PC-3 (cell line): ENCODE results near the gene INTS1.

Experiments used
- EZH2 ChIP-seq: fragments of 300-600 bp; sonication (generic); IDR thresholded peaks from one replicate; pipeline ENCODE4 v1.6.1; 2017; ENCODE audit warnings: antibody characterized with exemption, mild to moderate bottlenecking, low read length; ENCODE audit not compliant: unreplicated experiment
- EZH2phosphoT487 ChIP-seq: fragments of 300-600 bp; sonication (generic); IDR thresholded peaks from 2 replicates; pipeline ENCODE4 v1.6.1; 2018; ENCODE audit warnings: mild to moderate bottlenecking, antibody characterized with exemption, low read length, borderline replicate concordance
- TF ChIP-seq, protein P1 (sequence below): fragments of 300-600 bp; sonication (generic); conservative IDR thresholded peaks from 2 replicates; pipeline ENCODE4 v1.5.1; 2017; ENCODE audit warnings: antibody characterized with exemption, low read depth, mild to moderate bottlenecking, low read length

DNA sequence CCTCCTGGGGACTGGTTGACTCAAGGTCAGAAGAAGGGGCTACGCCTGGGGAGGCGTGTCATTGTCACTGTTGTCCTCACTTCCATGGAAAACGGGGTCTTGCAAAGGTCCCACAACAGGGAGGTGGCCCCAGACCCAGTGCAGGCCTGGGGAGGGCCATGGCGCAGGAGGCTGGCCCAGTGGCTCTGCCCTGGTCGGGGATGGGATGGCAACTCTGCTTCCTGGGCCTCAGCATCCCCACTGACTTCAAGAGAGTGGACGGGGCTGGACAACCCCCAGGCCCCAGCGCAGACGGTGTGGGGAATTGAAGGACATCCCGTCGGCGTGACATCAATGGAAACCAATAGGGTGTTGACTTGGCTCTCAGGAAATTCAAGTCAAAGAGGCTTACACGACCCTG is 80.1 kb downstream of the INTS1 start:
- no peak for TF ChIP-seq EZH2
- TF ChIP-seq, protein P1, sequence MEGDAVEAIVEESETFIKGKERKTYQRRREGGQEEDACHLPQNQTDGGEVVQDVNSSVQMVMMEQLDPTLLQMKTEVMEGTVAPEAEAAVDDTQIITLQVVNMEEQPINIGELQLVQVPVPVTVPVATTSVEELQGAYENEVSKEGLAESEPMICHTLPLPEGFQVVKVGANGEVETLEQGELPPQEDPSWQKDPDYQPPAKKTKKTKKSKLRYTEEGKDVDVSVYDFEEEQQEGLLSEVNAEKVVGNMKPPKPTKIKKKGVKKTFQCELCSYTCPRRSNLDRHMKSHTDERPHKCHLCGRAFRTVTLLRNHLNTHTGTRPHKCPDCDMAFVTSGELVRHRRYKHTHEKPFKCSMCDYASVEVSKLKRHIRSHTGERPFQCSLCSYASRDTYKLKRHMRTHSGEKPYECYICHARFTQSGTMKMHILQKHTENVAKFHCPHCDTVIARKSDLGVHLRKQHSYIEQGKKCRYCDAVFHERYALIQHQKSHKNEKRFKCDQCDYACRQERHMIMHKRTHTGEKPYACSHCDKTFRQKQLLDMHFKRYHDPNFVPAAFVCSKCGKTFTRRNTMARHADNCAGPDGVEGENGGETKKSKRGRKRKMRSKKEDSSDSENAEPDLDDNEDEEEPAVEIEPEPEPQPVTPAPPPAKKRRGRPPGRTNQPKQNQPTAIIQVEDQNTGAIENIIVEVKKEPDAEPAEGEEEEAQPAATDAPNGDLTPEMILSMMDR, result no peak
- no peak for TF ChIP-seq EZH2phosphoT487
